NB4 (cell line): Measurements from ENCODE around the gene DNAJC28.

Experiments
- MAX ChIP-seq: IDR thresholded peaks from 2 replicates; pipeline ENCODE4 v1.6.1; 2011; ENCODE audit warnings: low read depth, low read length
- POLR2A ChIP-seq: IDR thresholded peaks from 2 replicates; pipeline ENCODE4 v1.6.1; 2011; ENCODE audit warnings: mild to moderate bottlenecking; ENCODE audit not compliant: insufficient read length; ENCODE audit errors: extremely low read depth
- TF ChIP-seq, protein P1 (sequence below): IDR thresholded peaks from one replicate; pipeline ENCODE4 v1.5.1; 2012; ENCODE audit warnings: low read depth, low read length

DNA sequence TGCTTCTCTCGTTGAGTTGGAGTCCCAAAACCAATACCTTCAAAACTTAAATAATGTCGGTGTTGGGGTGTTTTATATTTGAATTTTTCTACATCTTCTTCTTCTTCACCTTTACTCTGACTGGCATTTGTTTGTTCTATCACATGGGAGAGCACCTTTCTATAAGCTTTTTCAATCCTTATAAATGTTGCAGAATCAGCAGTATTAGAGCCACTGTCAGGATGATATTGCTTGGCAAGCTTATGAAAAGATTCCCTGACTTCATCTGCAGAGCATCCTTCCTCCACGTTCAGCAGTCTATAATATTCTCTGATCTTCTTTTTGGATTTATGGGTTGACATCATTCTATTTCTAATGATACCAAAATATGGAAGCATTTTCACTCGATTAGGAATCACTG lies 2.6 kb downstream of the DNAJC28 start:
- TF ChIP-seq, protein P1, sequence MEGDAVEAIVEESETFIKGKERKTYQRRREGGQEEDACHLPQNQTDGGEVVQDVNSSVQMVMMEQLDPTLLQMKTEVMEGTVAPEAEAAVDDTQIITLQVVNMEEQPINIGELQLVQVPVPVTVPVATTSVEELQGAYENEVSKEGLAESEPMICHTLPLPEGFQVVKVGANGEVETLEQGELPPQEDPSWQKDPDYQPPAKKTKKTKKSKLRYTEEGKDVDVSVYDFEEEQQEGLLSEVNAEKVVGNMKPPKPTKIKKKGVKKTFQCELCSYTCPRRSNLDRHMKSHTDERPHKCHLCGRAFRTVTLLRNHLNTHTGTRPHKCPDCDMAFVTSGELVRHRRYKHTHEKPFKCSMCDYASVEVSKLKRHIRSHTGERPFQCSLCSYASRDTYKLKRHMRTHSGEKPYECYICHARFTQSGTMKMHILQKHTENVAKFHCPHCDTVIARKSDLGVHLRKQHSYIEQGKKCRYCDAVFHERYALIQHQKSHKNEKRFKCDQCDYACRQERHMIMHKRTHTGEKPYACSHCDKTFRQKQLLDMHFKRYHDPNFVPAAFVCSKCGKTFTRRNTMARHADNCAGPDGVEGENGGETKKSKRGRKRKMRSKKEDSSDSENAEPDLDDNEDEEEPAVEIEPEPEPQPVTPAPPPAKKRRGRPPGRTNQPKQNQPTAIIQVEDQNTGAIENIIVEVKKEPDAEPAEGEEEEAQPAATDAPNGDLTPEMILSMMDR = no peak
- TF ChIP-seq POLR2A (no peak), MAX (no peak)
